Measurements from ENCODE around the gene FBXO45. TPM values are rescaled to one million over a fixed set of nuclear protein-coding genes. Genes with fewer than 3 reads are reported as not detected.

Gene FBXO45
- total and polyA plus RNA-seq, 9 of the 15 experiments (the other 6 are each of a cell fraction or from before 2014, with no cell fraction given) = 15.2 to 52.8 (median 37.0) TPM

DNA sequence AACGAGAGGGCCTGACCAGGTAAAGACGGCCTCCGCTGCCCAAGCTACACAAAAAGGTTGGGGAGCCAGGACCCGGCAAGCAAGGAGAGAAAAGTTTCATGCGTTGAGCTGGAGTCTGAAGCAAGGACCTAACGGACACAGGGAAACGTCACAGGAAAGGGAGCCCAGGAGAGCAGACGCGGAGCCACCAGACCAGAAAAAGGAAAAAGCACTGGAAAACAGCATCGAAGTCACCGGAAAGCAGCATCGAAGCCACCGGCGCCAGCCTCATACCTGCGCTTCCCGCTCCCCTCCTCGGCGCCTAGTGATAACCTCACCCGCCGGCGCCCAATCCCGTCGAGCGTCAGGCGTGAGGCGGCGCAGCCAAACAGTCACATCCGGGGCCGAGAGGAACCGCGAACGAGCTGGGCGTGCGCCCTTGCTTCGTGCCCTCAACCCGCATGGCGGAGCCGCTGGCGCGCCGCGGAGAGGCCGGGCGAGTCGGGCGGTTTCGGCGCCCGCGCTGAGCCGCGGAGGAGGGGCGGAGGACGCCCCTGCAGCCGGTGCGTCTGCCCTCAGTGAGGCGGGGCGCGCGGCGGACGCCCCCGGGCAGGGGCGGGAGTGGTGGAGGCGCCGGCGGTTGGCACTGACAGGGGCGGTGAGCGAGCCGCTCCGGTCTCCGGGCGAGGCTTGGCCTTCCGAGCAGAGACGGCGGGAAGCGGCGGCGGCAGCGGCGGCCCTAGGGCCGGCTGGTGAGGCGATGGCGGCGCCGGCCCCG, at the start of gene FBXO45, which contains the start of gene WDR53 (continued):
- TF ChIP-seq KAT8 (IDR thresholded peaks at IDR 0.05; ENCODE audit: low read depth) = no peak
- no peak for TF ChIP-seq ZNF324 (CRISPR knock-in tag; IDR thresholded peaks at IDR 0.05)
- TF ChIP-seq FUS (optimal IDR thresholded peaks at IDR 0.05; ENCODE audit: low read depth, low read length) = no peak
- TF ChIP-seq, protein P1, sequence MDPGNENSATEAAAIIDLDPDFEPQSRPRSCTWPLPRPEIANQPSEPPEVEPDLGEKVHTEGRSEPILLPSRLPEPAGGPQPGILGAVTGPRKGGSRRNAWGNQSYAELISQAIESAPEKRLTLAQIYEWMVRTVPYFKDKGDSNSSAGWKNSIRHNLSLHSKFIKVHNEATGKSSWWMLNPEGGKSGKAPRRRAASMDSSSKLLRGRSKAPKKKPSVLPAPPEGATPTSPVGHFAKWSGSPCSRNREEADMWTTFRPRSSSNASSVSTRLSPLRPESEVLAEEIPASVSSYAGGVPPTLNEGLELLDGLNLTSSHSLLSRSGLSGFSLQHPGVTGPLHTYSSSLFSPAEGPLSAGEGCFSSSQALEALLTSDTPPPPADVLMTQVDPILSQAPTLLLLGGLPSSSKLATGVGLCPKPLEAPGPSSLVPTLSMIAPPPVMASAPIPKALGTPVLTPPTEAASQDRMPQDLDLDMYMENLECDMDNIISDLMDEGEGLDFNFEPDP (CRISPR knock-in tag; IDR thresholded peaks at IDR 0.05) = no peak
- no peak for TF ChIP-seq HDGF (IDR thresholded peaks at IDR 0.05)
- TF ChIP-seq EHMT2 (IDR thresholded peaks at IDR 0.05) = no peak
- no peak for TF ChIP-seq STAT5B (CRISPR knock-in tag; IDR thresholded peaks at IDR 0.05)
- no peak for TF ChIP-seq ZNF121 (CRISPR knock-in tag; conservative IDR thresholded peaks at IDR 0.05)
- no peak; the same call in 1 of the 2 replicates for TF ChIP-seq LARP7 (IDR thresholded peaks at IDR 0.05)
- no peak for TF ChIP-seq CBFB (CRISPR knock-in tag; IDR thresholded peaks at IDR 0.05)
- peak; percentile 70 for TF ChIP-seq MXD1 (CRISPR knock-in tag; IDR thresholded peaks at IDR 0.05; ENCODE audit: borderline replicate concordance, poor library complexity, severe bottlenecking)
- TF ChIP-seq TARDBP (IDR thresholded peaks at IDR 0.05) = no peak
- no peak for TF ChIP-seq MED1 (CRISPR knock-in tag; IDR thresholded peaks at IDR 0.05; ENCODE audit: borderline replicate concordance)
- TF ChIP-seq E4F1 (CRISPR knock-in tag; IDR thresholded peaks at IDR 0.05; ENCODE audit: borderline replicate concordance) = no peak
- TF ChIP-seq GATAD2B (IDR thresholded peaks at IDR 0.05; ENCODE audit: borderline replicate concordance) = peak; percentile 89
- no peak for TF ChIP-seq ZNF507 (tag; conservative IDR thresholded peaks at IDR 0.05)
- TF ChIP-seq, protein P2, sequence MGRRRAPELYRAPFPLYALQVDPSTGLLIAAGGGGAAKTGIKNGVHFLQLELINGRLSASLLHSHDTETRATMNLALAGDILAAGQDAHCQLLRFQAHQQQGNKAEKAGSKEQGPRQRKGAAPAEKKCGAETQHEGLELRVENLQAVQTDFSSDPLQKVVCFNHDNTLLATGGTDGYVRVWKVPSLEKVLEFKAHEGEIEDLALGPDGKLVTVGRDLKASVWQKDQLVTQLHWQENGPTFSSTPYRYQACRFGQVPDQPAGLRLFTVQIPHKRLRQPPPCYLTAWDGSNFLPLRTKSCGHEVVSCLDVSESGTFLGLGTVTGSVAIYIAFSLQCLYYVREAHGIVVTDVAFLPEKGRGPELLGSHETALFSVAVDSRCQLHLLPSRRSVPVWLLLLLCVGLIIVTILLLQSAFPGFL (CRISPR knock-in tag; IDR thresholded peaks at IDR 0.05) = no peak
- no peak for TF ChIP-seq FOS (IDR thresholded peaks at IDR 0.05; ENCODE audit: extremely low read depth, insufficient read length)
- no peak for TF ChIP-seq MCM5 (IDR thresholded peaks at IDR 0.05; ENCODE audit: low read depth)
- peak; percentile 83 to 86 for TF ChIP-seq NRF1 (conservative IDR thresholded peaks at IDR 0.05 in 1 of 2, IDR thresholded peaks at IDR 0.05 in 1 of 2)
- no peak for TF ChIP-seq CHCHD3 (CRISPR knock-in tag; IDR thresholded peaks at IDR 0.05)
